ENCODE data around the gene CASP12. TPM values are rescaled to one million over a fixed set of nuclear protein-coding genes. Genes with fewer than 3 reads are reported as not detected.

The CASP12 gene
- total RNA-seq, 2 experiments from 2014 or later = not detected

DNA sequence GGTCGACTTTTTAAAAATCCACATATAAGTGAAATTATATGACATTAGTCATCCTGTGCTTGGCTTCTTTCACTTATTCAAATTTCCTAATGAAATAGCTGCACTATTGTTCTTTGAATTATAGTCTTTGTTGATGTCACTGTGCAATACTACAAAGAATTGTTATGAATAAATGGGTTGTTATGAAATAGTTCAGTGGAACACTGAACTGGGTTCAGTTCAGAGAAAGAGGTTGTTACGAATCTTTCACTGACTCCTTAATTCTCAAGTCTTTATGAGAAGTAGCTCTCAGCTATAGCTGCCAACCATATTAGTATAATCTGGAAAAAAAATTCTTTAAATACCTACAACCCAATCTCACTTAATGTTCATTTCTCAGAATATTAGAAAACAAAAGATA lies 42.3 kb downstream of the CASP12 start:
- Mint-ChIP-seq H3K36me3 (ENCODE audit: low read depth) (no peaks in the 10 kb centered on the region), H3K4me3 (no peak overlapping the region), H3K27ac (no peak overlapping the region), H3K9me3 (no peaks in the 10 kb centered on the region), H3K4me1 (ENCODE audit: low read depth) (peaks cover 20% of the 10 kb centered on the region), H3K27me3 (no peaks in the 10 kb centered on the region)
- ChIA-PET POLR2A (no interaction called here), CTCF (no interaction called here)
- DNase-seq (no peak), ATAC-seq (no peak)
- TF ChIP-seq, protein P1, sequence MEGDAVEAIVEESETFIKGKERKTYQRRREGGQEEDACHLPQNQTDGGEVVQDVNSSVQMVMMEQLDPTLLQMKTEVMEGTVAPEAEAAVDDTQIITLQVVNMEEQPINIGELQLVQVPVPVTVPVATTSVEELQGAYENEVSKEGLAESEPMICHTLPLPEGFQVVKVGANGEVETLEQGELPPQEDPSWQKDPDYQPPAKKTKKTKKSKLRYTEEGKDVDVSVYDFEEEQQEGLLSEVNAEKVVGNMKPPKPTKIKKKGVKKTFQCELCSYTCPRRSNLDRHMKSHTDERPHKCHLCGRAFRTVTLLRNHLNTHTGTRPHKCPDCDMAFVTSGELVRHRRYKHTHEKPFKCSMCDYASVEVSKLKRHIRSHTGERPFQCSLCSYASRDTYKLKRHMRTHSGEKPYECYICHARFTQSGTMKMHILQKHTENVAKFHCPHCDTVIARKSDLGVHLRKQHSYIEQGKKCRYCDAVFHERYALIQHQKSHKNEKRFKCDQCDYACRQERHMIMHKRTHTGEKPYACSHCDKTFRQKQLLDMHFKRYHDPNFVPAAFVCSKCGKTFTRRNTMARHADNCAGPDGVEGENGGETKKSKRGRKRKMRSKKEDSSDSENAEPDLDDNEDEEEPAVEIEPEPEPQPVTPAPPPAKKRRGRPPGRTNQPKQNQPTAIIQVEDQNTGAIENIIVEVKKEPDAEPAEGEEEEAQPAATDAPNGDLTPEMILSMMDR (IDR thresholded peaks at IDR 0.05) = no peak
- intact Hi-C loops (cut with micrococcal nuclease) = no loop called here

DNA sequence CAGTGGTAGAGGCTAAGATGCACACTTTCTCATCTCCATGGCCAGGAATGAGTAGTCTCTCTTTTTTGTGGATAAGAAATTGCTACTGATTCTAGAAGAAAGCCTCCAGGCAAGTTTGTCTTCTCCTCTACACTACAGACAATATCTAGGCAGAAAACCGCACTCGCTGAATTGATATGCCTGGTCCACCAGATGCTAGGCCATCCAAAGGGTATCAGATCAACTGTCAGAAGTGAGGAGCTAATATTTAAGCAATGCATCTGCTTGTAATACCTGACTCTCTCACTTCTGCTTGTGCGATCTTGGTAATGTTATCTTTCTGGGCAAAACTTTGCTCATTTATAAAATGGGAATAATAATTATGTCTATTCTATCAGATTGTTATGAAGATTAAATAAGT lies 45.0 kb downstream of the CASP12 start:
- no peaks in the 10 kb centered on the region for H3K27me3 Mint-ChIP-seq
- TF ChIP-seq, protein P1 (IDR thresholded peaks at IDR 0.05) = no peak
- ChIA-PET POLR2A (no interaction called here), CTCF (no interaction called here)
- H3K4me1 Mint-ChIP-seq (ENCODE audit: low read depth) = peaks cover 3% of the 10 kb centered on the region
- DNase-seq (no peak), ATAC-seq (no peak)
- no peak overlapping the region for H3K27ac Mint-ChIP-seq
- intact Hi-C loops (cut with micrococcal nuclease) = no loop called here
- no peaks in the 10 kb centered on the region for H3K36me3 Mint-ChIP-seq (ENCODE audit: low read depth)
- no peaks in the 10 kb centered on the region for H3K9me3 Mint-ChIP-seq
- no peak overlapping the region for H3K4me3 Mint-ChIP-seq

DNA sequence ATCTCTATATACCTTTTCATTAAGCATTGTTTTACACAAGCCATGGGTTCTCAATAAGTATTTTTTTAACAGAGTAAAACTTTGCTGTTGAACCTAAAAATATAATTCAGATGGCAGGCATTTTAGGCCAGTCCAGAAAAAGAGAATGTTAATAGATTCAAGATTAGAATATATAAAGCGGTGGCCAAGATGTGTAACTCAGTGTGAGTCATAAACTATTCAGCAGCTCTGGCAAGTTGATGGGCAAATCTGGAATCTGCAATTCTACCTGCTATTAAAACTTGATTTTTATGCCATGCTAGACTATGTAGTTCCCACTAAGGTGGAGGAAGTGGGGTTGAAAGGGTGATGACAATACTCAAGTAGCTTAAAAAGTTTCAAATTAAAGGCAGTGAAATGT lies 45.4 kb downstream of the CASP12 start:
- TF ChIP-seq, protein P1 (IDR thresholded peaks at IDR 0.05) = no peak
- no peak for DNase-seq
- H3K4me1 Mint-ChIP-seq (ENCODE audit: low read depth) = no peaks in the 10 kb centered on the region
- ChIA-PET CTCF (no interaction called here), POLR2A (no interaction called here)
- intact Hi-C loops (cut with micrococcal nuclease) = no loop called here
- no peak overlapping the region for H3K4me3 Mint-ChIP-seq
- ATAC-seq = no peak
- H3K9me3 Mint-ChIP-seq = no peaks in the 10 kb centered on the region
- H3K27ac Mint-ChIP-seq = no peak overlapping the region
- H3K36me3 Mint-ChIP-seq (ENCODE audit: low read depth) = no peaks in the 10 kb centered on the region
- H3K27me3 Mint-ChIP-seq = no peaks in the 10 kb centered on the region

DNA sequence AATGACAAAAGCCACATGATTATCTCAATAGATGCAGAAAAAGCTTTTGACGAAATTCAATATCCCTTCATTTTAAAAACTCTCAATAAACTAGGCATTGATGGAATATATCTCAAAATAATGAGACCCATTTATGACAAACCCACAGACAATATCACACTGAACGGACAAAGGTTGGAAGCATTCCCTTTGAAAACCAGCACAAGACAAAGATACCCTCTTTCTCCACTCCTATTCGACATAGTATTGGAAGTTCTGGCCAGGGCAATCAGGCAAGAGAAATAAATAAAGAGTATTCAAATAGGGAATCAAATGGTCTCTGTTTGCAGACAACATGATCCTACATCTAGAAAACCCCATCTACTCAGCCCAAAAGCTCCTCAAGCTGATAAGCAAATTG lies 52.0 kb downstream of the CASP12 start:
- no peak overlapping the region for H3K27ac Mint-ChIP-seq
- no peaks in the 10 kb centered on the region for H3K36me3 Mint-ChIP-seq (ENCODE audit: low read depth)
- H3K27me3 Mint-ChIP-seq = no peaks in the 10 kb centered on the region
- POLR2A ChIA-PET = no interaction called here
- H3K4me1 Mint-ChIP-seq (ENCODE audit: low read depth) = no peaks in the 10 kb centered on the region
- H3K9me3 Mint-ChIP-seq = no peaks in the 10 kb centered on the region
- intact Hi-C loops (cut with micrococcal nuclease) = no loop called here
- CTCF ChIA-PET = no interaction called here
- TF ChIP-seq, protein P1 (IDR thresholded peaks at IDR 0.05) = no peak
- H3K4me3 Mint-ChIP-seq = no peak overlapping the region
- ATAC-seq (no peak), DNase-seq (no peak)

DNA sequence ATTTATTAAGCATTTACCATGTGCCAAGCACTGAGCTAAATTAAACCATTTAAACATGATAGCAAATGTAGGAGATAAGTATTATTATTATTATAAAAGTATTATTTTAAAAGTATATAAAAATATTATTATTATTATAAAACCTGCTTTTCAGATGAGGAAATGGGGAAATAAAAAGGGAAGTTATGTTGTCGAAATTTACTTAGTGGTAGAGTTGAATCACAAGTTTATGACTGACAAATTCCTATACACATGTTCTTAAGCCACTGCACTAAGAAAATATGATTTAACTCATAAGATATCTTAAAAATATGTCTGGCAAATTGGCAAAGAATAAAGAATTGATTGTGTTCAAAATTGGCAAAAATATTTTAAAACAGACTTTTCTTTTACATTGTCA lies 53.8 kb downstream of the CASP12 start:
- ATAC-seq = no peak
- H3K4me1 Mint-ChIP-seq (ENCODE audit: low read depth) = no peaks in the 10 kb centered on the region
- CTCF ChIA-PET = no interaction called here
- H3K4me3 Mint-ChIP-seq = no peak overlapping the region
- POLR2A ChIA-PET = no interaction called here
- intact Hi-C loops (cut with micrococcal nuclease) = no loop called here
- no peak overlapping the region for H3K27ac Mint-ChIP-seq
- no peaks in the 10 kb centered on the region for H3K36me3 Mint-ChIP-seq (ENCODE audit: low read depth)
- peaks cover 3% of the 10 kb centered on the region for H3K9me3 Mint-ChIP-seq
- TF ChIP-seq, protein P1 (IDR thresholded peaks at IDR 0.05) = no peak
- DNase-seq = no peak
- H3K27me3 Mint-ChIP-seq = no peaks in the 10 kb centered on the region
